ENCODE data around the gene DDX3X.
A peak's percentile ranks its signal among the peaks of the same experiment; 100 is the strongest.

DDX3X gene

DNA sequence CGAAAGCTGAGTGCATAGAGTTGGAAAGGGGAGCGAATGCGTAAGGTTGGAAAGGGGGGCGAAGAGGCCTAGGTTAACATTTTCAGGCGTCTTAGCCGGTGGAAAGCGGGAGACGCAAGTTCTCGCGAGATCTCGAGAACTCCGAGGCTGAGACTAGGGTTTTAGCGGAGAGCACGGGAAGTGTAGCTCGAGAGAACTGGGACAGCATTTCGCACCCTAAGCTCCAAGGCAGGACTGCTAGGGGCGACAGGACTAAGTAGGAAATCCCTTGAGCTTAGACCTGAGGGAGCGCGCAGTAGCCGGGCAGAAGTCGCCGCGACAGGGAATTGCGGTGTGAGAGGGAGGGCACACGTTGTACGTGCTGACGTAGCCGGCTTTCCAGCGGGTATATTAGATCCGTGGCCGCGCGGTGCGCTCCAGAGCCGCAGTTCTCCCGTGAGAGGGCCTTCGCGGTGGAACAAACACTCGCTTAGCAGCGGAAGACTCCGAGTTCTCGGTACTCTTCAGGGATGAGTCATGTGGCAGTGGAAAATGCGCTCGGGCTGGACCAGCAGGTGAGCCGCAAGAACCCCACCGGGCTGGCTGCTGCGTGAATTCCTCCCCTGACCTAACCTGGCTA, at the start of gene DDX3X:
Gene DDX3X (plus strand): TSS at position 419 of the 619 bp plus-strand sequence. CDS start 91 bp downstream, at position 510.
- CTCF ChIA-PET = interaction anchor here (0.7 to 1.0 kb wide), 2 partner anchors 14 to 117 kb away, joined by 3 read pairs; no protein-coding TSS in a partner anchor
- peaks cover 8% of the 10 kb centered on the region for H3K4me1 ChIP-seq (ENCODE audit: control insufficient read depth, insufficient read depth, low read length)
- TF ChIP-seq ZNF530 (tag by site-specific recombination; IDR thresholded peaks at IDR 0.05; ENCODE audit: low read depth) (no peak), ZNF423 (tag by site-specific recombination; IDR thresholded peaks at IDR 0.05) (no peak), ZNF514 (tag by site-specific recombination; IDR thresholded peaks at IDR 0.05) (no peak), ZNF677 (tag by site-specific recombination; IDR thresholded peaks at IDR 0.05) (no peak), ZBTB21 (tag by site-specific recombination; IDR thresholded peaks at IDR 0.05) (no peak; the same call in 1 of the 2 replicates), ZNF623 (tag by site-specific recombination; IDR thresholded peaks at IDR 0.05) (no peak), ZNF114 (tag by site-specific recombination; IDR thresholded peaks at IDR 0.05) (no peak), MZF1 (tag by site-specific recombination; IDR thresholded peaks at IDR 0.05; ENCODE audit: borderline replicate concordance) (no peak), ZNF223 (tag by site-specific recombination; IDR thresholded peaks at IDR 0.05) (no peak), ZNF626 (tag by site-specific recombination; IDR thresholded peaks at IDR 0.05) (no peak), ZNF214 (tag by site-specific recombination; IDR thresholded peaks at IDR 0.05; ENCODE audit: borderline replicate concordance) (no peak), ZNF155 (tag by site-specific recombination; IDR thresholded peaks at IDR 0.05) (no peak), SCRT1 (tag by site-specific recombination; IDR thresholded peaks at IDR 0.05; ENCODE audit: borderline replicate concordance) (no peak), ZNF132 (tag by site-specific recombination; IDR thresholded peaks at IDR 0.05; ENCODE audit: borderline replicate concordance) (no peak), ZNF19 (tag by site-specific recombination; IDR thresholded peaks at IDR 0.05; ENCODE audit: low read depth) (no peak), KLF10 (tag by site-specific recombination; IDR thresholded peaks at IDR 0.05) (no peak), ZNF596 (tag by site-specific recombination; IDR thresholded peaks at IDR 0.05) (0 out of 2 replicates have a peak, but pooled peaks have one; percentile 35), ZBTB48 (tag by site-specific recombination; IDR thresholded peaks at IDR 0.05) (peak; percentile 70), ZNF561 (tag by site-specific recombination; IDR thresholded peaks at IDR 0.05; ENCODE audit: borderline replicate concordance) (no peak; the same call in 1 of the 2 replicates), PRDM6 (tag by site-specific recombination; IDR thresholded peaks at IDR 0.05) (no peak), BCL11A (tag by site-specific recombination; IDR thresholded peaks at IDR 0.05; ENCODE audit: low read depth) (no peak), SP2 (tag by site-specific recombination; IDR thresholded peaks at IDR 0.05) (no peak), ZNF768 (tag by site-specific recombination; IDR thresholded peaks at IDR 0.05) (no peak), ZNF548 (tag by site-specific recombination; IDR thresholded peaks at IDR 0.05) (no peak), MEIS1 (CRISPR knock-in tag; IDR thresholded peaks at IDR 0.05; ENCODE audit: borderline replicate concordance) (no peak)
- TF ChIP-seq, protein P1, sequence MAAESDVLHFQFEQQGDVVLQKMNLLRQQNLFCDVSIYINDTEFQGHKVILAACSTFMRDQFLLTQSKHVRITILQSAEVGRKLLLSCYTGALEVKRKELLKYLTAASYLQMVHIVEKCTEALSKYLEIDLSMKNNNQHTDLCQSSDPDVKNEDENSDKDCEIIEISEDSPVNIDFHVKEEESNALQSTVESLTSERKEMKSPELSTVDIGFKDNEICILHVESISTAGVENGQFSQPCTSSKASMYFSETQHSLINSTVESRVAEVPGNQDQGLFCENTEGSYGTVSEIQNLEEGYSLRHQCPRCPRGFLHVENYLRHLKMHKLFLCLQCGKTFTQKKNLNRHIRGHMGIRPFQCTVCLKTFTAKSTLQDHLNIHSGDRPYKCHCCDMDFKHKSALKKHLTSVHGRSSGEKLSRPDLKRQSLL (tag by site-specific recombination; IDR thresholded peaks at IDR 0.05) = no peak
- TF ChIP-seq, protein P2, sequence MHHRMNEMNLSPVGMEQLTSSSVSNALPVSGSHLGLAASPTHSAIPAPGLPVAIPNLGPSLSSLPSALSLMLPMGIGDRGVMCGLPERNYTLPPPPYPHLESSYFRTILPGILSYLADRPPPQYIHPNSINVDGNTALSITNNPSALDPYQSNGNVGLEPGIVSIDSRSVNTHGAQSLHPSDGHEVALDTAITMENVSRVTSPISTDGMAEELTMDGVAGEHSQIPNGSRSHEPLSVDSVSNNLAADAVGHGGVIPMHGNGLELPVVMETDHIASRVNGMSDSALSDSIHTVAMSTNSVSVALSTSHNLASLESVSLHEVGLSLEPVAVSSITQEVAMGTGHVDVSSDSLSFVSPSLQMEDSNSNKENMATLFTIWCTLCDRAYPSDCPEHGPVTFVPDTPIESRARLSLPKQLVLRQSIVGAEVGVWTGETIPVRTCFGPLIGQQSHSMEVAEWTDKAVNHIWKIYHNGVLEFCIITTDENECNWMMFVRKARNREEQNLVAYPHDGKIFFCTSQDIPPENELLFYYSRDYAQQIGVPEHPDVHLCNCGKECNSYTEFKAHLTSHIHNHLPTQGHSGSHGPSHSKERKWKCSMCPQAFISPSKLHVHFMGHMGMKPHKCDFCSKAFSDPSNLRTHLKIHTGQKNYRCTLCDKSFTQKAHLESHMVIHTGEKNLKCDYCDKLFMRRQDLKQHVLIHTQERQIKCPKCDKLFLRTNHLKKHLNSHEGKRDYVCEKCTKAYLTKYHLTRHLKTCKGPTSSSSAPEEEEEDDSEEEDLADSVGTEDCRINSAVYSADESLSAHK (tag by site-specific recombination; IDR thresholded peaks at IDR 0.05) = no peak
- TF ChIP-seq, protein P3, sequence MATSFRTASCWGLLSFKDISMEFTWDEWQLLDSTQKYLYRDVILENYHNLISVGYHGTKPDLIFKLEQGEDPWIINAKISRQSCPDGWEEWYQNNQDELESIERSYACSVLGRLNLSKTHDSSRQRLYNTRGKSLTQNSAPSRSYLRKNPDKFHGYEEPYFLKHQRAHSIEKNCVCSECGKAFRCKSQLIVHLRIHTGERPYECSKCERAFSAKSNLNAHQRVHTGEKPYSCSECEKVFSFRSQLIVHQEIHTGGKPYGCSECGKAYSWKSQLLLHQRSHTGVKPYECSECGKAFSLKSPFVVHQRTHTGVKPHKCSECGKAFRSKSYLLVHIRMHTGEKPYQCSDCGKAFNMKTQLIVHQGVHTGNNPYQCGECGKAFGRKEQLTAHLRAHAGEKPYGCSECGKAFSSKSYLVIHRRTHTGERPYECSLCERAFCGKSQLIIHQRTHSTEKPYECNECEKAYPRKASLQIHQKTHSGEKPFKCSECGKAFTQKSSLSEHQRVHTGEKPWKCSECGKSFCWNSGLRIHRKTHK (tag by site-specific recombination; IDR thresholded peaks at IDR 0.05) = no peak
- TF ChIP-seq, protein P4, sequence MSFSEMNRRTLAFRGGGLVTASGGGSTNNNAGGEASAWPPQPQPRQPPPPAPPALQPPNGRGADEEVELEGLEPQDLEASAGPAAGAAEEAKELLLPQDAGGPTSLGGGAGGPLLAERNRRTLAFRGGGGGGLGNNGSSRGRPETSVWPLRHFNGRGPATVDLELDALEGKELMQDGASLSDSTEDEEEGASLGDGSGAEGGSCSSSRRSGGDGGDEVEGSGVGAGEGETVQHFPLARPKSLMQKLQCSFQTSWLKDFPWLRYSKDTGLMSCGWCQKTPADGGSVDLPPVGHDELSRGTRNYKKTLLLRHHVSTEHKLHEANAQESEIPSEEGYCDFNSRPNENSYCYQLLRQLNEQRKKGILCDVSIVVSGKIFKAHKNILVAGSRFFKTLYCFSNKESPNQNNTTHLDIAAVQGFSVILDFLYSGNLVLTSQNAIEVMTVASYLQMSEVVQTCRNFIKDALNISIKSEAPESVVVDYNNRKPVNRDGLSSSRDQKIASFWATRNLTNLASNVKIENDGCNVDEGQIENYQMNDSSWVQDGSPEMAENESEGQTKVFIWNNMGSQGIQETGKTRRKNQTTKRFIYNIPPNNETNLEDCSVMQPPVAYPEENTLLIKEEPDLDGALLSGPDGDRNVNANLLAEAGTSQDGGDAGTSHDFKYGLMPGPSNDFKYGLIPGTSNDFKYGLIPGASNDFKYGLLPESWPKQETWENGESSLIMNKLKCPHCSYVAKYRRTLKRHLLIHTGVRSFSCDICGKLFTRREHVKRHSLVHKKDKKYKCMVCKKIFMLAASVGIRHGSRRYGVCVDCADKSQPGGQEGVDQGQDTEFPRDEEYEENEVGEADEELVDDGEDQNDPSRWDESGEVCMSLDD (tag by site-specific recombination; IDR thresholded peaks at IDR 0.05) = no peak

More for the DNA sequence above, at the start of gene DDX3X:
- Histone ChIP-seq H3K4me3 (ENCODE audit: low read depth, low read length) (peak within 1 kb of the TSS; percentile 68), H3K9me3 (ENCODE audit: control insufficient read depth, insufficient read depth, low read depth, low read length) (no peaks in the 10 kb centered on the region), H3K36me3 (ENCODE audit: control insufficient read depth in 2 of 2, insufficient read depth in 1 of 2, low read length in 2 of 2) (peaks cover 15 to 28% of the 10 kb centered on the region in 2 experiments), H3K27ac (ENCODE audit: extremely low read depth, low read depth, low read length) (peak within 1 kb of the TSS; percentile 100)
- POLR2A ChIA-PET = interaction anchor here (0.6 to 1.4 kb wide), 43 partner anchors 9 to 383 kb away, joined by 3 to 25 read pairs (median 4); no protein-coding TSS in a partner anchor

Measured in HEK293 (cell line).